NCI-H2196 (cell line): ENCODE data around the gene NIN.

Source experiments
- DNase-seq: peaks from one replicate; lab custom pipeline; 2025; ENCODE audit not compliant: unreplicated experiment; lab: John Stamatoyannopoulos, UW

The NIN gene

GRCh38 chr14:50762931-50763300 lies 68.0 kb downstream of the NIN start:
- DNase-seq: no peak

- no peak for DNase-seq
Measured at GRCh38 chr14:50762001-50762930, 68.7 kb downstream of the NIN start.

- DNase-seq: no peak
Measured at GRCh38 chr14:50759800-50760543, 71.0 kb downstream of the NIN start.

- no peak for DNase-seq
Measured at GRCh38 chr14:50758945-50759344, 72.0 kb downstream of the NIN start.

- DNase-seq: no peak
Measured at GRCh38 chr14:50758305-50758704, 72.7 kb downstream of the NIN start.

GRCh38 chr14:50757702-50758101 lies 73.3 kb downstream of the NIN start:
- no peak for DNase-seq

GRCh38 chr14:50756300-50756699 lies 74.7 kb downstream of the NIN start:
- DNase-seq: no peak

- no peak for DNase-seq
Measured at GRCh38 chr14:50750323-50750722, 80.6 kb downstream of the NIN start.

- no peak for DNase-seq
Measured at GRCh38 chr14:50745401-50746058, 85.4 kb downstream of the NIN start.

GRCh38 chr14:50744231-50744630 lies 86.7 kb downstream of the NIN start:
- DNase-seq: no peak

- peak; percentile 14 for DNase-seq
Measured at GRCh38 chr14:50741567-50741966, 89.4 kb downstream of the NIN start.

GRCh38 chr14:50740856-50741255 lies 90.1 kb downstream of the NIN start:
- peak; percentile 6 for DNase-seq

- no peak for DNase-seq
Measured at GRCh38 chr14:50739186-50739585, 91.8 kb downstream of the NIN start.

GRCh38 chr14:50736932-50737419 lies 94.0 kb downstream of the NIN start:
- DNase-seq: no peak

- no peak for DNase-seq
Measured at GRCh38 chr14:50734950-50735695, 95.8 kb downstream of the NIN start.

GRCh38 chr14:50733494-50733893 lies 97.5 kb downstream of the NIN start:
- DNase-seq: no peak

GRCh38 chr14:50728836-50729235 lies 102.1 kb downstream of the NIN start:
- no peak for DNase-seq

- DNase-seq: no peak
Measured at GRCh38 chr14:50726372-50727107, 104.4 kb downstream of the NIN start.

GRCh38 chr14:50725761-50726160 lies 105.2 kb downstream of the NIN start:
- DNase-seq: no peak
